SIG-M5 treated with dmso at 0.1 percent for 504 hours (cell line): ENCODE data around the gene ULK1.

Experiments
- DNase-seq: peaks from one replicate; lab custom pipeline; 2025; ENCODE audit not compliant: unreplicated experiment; lab: John Stamatoyannopoulos, UW

The ULK1 gene

DNA sequence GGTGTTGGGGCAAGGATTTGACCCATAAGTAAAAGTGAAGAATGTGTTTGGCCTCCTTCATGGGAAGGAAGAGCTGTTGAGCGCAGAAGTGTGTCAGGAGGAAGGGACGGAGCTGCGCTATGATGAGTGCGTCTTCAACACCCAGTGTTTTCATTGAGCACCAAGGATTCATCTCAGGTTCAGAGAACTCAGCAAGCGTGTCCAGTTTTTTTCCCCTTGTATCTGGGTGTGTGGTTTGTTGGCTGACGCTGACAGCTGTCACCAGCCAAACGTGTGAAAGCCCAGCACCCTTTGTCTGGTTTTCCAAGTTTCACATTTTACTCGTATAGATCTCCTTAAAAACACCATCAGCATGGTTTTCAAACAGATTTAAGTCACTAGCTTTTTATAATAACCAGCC lies 67.6 kb downstream of the ULK1 start:
- no peak for DNase-seq

- no peak for DNase-seq
Observed at GRCh38 chr12:131963381-131963780, 69.0 kb downstream of the ULK1 start.

DNA sequence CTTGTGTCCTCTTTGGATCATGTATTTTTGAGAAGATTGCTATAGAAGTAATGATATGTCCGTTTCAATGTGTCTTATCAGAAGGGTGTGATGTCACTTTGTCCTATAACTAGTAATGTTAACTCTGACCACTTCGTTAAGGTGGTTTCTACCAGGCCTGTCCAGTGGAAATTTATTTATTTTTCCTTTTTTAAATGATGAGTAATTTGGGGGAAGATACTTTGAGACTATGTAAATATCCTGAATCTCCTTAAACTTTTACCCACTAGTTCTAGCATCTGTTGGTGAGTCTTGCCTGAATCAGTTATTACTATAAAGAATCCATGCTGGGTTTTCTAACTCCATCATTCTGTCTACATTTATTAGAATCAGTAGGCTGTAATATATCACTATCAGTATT lies 70.7 kb downstream of the ULK1 start:
- no peak for DNase-seq

DNA sequence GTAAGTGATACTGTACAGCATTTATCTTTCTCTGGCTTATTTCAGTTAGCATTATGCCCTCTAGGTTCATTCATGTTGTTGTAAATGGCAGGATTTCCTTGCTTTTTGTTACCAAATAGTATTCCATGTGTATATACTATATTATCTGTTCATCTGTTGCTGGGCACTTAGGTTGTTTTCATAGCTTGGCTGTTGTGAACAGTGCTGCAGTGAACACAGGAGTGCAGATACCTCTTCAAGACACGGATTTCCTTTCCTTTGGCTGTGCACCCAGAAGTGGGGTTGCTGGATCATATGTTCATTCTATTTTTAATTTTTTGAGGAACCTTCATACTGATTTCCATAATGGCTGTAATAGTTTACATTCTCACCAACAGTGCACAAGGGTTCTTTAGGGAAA lies 76.8 kb downstream of the ULK1 start:
- DNase-seq = no peak
